ENCODE measurements around the gene PUM1. TPM values are rescaled to one million over a fixed set of nuclear protein-coding genes. Genes with fewer than 3 reads are reported as not detected.
"Not testable (repeated sequence)": the region's sequence is repeated elsewhere in the genome, so short reads cannot be mapped to it uniquely, and the experiment has no call there.

PUM1 gene
- total and polyA plus RNA-seq, 2 donors (not counting 3 experiments of a cell fraction or from before 2014, with no cell fraction given) = 94.7 to 124 TPM

GRCh38 chr1:31095298-31095981 lies 29.9 kb upstream of the PUM1 start:
- Histone ChIP-seq H3K36me3 (ENCODE audit: control insufficient read depth in 2 of 2, extremely low read depth in 1 of 2, insufficient read depth in 2 of 2, low read length in 2 of 2) (no peaks in the 10 kb centered on the region), H3K9me1 (replicated peaks; ENCODE audit: control insufficient read depth, extremely low read depth, insufficient read depth, low read length) (no peaks in the 10 kb centered on the region), H3K4me1 (ENCODE audit: control insufficient read depth, extremely low read depth, insufficient read depth, low read length) (no peaks in the 10 kb centered on the region), H3K9ac (replicated peaks; ENCODE audit: extremely low read depth, insufficient read depth, low read length) (no peak overlapping the region), H3K27ac (ENCODE audit: insufficient read depth, low read depth, low read length) (no peak overlapping the region), H3K79me2 (ENCODE audit: control insufficient read depth, insufficient read depth, low read length) (no peaks in the 10 kb centered on the region), H3K9me3 (replicated peaks; ENCODE audit: control insufficient read depth, insufficient read depth, low read length) (no peaks in the 10 kb centered on the region), H2AFZ (ENCODE audit: low read depth, low read length) (no peak overlapping the region), H3K27me3 (ENCODE audit: control insufficient read depth in 2 of 2, insufficient read depth in 2 of 2, low read length in 2 of 2) (no peaks in the 10 kb centered on the region), H3K4me3 (replicated peaks in 1 of 3; ENCODE audit: insufficient read depth in 1 of 3, low read depth in 1 of 3, low read length in 3 of 3) (no peak overlapping the region), H4K20me1 (replicated peaks; ENCODE audit: control insufficient read depth, extremely low read depth, insufficient read depth, low read length) (no peaks in the 10 kb centered on the region), H3K4me2 (ENCODE audit: insufficient read depth, low read length) (no peak overlapping the region)
- POLR2A ChIA-PET = no interaction called here
- DNase-seq (ENCODE audit: low read depth, low spot score) = peak; percentile 33
- TF ChIP-seq FOS (IDR thresholded peaks at IDR 0.05; ENCODE audit: borderline replicate concordance, insufficient read depth, low read length) (peak; percentile 19), GATA2 (IDR thresholded peaks at IDR 0.05; ENCODE audit: insufficient read depth, insufficient read length, low read depth, low read length) (no peak)
- BruUV-seq (replicated peaks) = no TSS peak
- CTCF ChIA-PET = no interaction called here
- FAIRE-seq = no peak
- intact Hi-C loops (cut with micrococcal nuclease) = no loop called here
- dilution Hi-C loops (cut with MboI; ENCODE audit: extremely low pct_ligation_motif_present, low sequenced_read_pairs) = no loop called here

- H3K36me3 ChIP-seq (ENCODE audit: control insufficient read depth in 2 of 2, extremely low read depth in 1 of 2, insufficient read depth in 2 of 2, low read length in 2 of 2); H3K4me3 ChIP-seq (replicated peaks in 1 of 3; ENCODE audit: insufficient read depth in 1 of 3, low read depth in 1 of 3, low read length in 3 of 3); H3K27me3 ChIP-seq (ENCODE audit: control insufficient read depth in 2 of 2, insufficient read depth in 2 of 2, low read length in 2 of 2); CTCF ChIA-PET; H2AFZ ChIP-seq (ENCODE audit: low read depth, low read length); H4K20me1 ChIP-seq (replicated peaks; ENCODE audit: control insufficient read depth, extremely low read depth, insufficient read depth, low read length); FAIRE-seq; POLR2A ChIA-PET; H3K27ac ChIP-seq (ENCODE audit: insufficient read depth, low read depth, low read length); BruUV-seq (replicated peaks); intact Hi-C loops (cut with micrococcal nuclease); H3K79me2 ChIP-seq (ENCODE audit: control insufficient read depth, insufficient read depth, low read length); DNase-seq (ENCODE audit: low read depth, low spot score); H3K9me1 ChIP-seq (replicated peaks; ENCODE audit: control insufficient read depth, extremely low read depth, insufficient read depth, low read length); H3K4me2 ChIP-seq (ENCODE audit: insufficient read depth, low read length); H3K4me1 ChIP-seq (ENCODE audit: control insufficient read depth, extremely low read depth, insufficient read depth, low read length); H3K9ac ChIP-seq (replicated peaks; ENCODE audit: extremely low read depth, insufficient read depth, low read length); H3K9me3 ChIP-seq (replicated peaks; ENCODE audit: control insufficient read depth, insufficient read depth, low read length); dilution Hi-C loops (cut with MboI; ENCODE audit: extremely low pct_ligation_motif_present, low sequenced_read_pairs): not testable (repeated sequence)
Observed at GRCh38 chr1:31088081-31088480, 22.6 kb upstream of the PUM1 start.
